ENCODE results near the gene DCTD.
A peak's percentile ranks its signal among the peaks of the same experiment; 100 is the strongest.

Gene DCTD

GRCh38 chr4:182917182-182918043 lies at the start of gene DCTD:
Gene DCTD (minus strand): TSS chr4:182917386. CDS start chr4:182915568, 1,818 bp downstream.
- peak; percentile 71 for DNase-seq

- DNase-seq, result no peak
These were observed 43.6 kb upstream of the DCTD start for GRCh38 chr4:182960746-182961145.

GRCh38 chr4:182960228-182960627 lies 43.0 kb upstream of the DCTD start:
- DNase-seq, result no peak

DNA sequence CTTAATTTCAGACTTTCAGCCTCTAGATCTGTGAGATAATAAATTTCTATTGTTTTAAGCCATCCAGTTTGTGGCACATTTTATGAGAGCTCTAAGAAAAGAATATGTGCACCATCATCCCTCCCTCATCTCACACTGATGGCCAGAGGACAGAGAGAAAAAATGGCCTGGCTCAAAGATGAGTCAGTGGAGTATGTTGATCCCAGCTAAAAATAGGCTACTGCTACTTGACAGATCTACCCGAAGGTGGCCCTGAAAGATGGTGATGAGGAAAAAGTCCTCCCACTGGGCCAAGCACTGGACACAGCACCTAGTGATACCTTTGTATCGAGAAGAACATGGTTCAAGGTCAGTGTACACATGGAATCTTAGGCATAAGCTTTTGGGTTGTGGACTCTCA lies 38.2 kb upstream of the DCTD start:
- DNase-seq, result no peak

- DNase-seq, result no peak
These were observed 27.5 kb upstream of the DCTD start for GRCh38 chr4:182944484-182945213.

- DNase-seq, result no peak
These were observed 22.5 kb upstream of the DCTD start for GRCh38 chr4:182939680-182940079.

DNA sequence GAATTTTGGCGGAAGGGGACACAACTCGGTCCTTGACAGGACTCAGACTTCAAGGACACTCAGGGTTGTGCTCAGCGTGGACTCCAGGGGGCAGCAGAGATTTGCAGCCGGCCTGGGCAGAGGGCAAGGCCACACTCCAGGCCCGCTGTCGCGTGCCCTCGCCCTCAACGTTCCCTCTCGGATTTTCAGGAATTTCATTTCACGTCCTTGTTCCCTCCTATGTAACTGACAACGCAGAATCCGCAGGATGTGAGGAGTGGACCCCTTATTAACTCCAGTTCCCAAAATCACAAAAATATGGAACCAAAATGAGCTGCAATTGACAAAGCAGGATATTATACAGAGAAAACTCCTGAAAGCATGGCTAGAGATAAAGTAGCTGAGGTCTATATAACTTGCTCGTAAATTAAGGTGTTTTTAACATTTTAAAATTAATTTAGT lies 21.0 kb upstream of the DCTD start:
- peak; percentile 67 for DNase-seq

- DNase-seq, result no peak
These were observed 20.4 kb upstream of the DCTD start for GRCh38 chr4:182937268-182938204.

GRCh38 chr4:182932651-182933050 lies 15.5 kb upstream of the DCTD start:
- no peak for DNase-seq

GRCh38 chr4:182931691-182932345 lies 14.6 kb upstream of the DCTD start:
- DNase-seq, result no peak

- no peak for DNase-seq
These were observed 13.7 kb upstream of the DCTD start for GRCh38 chr4:182930889-182931288.

DNA sequence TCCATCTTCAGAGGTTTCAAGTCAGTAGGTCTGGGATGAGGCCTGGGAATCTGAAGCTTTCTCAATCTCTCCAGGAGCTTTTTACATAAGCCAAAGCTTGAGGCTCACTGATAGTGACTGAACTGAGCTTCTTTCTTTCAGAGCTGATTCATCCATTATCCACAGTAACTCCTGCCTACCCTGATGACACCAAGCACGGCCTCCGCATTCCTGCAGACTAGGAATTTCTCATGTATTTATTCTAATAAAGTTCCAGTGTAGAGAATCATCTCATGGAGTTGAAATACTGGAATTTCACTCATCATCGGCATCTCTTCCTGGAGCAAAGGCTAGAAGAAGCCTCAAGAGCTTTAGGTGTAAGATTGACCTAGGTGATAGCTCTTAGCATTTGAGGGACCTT lies 12.1 kb upstream of the DCTD start:
- no peak for DNase-seq

DNA sequence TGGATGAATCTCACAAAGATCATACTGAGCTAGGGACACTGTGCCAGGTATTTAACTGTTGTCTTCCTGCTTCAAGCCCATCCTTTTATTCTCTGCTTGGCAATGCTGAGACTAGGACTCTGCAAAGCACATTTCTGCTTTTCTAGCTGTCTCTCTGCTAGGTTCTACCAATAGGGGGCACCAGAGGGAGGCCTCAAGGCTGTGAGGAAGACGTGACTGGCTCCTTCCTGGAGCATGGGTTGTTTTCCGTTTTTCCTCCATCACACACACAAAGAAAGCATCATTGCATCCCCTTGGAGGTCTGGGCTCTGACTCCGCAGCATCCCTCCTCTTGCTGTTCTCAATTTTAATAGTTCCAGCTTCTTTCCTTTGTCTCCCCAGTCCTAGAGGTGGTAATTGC lies 10.9 kb upstream of the DCTD start:
- DNase-seq, result no peak

DNA sequence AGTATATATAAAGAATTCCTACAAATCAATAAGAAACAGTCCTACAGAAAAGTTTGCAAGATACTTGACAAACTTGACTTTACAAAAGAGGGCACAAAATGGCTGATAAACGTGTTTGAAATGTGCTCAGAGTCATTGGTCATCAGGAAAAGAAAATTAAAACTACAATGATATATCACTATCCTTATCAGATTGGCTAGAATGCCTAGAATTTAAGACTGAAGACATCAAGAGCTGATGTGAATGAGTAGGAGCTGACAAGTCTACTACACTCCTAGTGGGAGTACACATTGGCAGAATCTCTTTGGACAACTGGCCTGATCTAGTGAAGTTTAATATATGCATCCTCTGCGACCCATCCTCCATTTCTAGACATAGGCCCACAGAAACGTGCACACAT lies 10.3 kb upstream of the DCTD start:
- no peak for DNase-seq

GRCh38 chr4:182925855-182926254 lies 8.7 kb upstream of the DCTD start:
- no peak for DNase-seq

DNA sequence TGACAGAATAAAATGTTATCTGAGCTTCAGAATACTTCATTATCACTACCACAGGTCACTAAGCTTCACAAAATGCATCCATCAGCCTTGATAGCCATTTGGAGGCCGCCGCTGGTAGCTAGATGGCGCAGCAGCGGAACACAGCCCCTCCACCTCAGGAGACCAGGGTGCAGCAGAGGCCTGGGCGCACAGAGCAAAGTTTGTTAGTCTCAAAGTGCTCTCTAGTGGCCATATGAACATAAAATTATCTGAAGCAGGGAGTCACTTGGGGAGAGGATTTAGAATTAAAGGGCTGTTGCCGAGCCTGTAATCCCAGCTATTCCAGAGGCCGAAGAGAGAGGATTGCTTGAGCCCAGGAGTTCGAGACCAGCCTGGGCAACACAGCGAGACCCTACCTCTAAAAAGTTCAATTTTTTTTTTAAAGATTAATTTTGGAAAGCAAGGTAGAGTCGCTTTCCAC lies 8.1 kb upstream of the DCTD start:
- DNase-seq, result peak; percentile 72

- no peak for DNase-seq
These were observed 7.3 kb upstream of the DCTD start for GRCh38 chr4:182924497-182924896.

GRCh38 chr4:182923796-182924340 lies 6.7 kb upstream of the DCTD start:
- DNase-seq, result no peak

GRCh38 chr4:182923366-182923765 lies 6.2 kb upstream of the DCTD start:
- DNase-seq, result no peak

GRCh38 chr4:182922501-182923284 lies 5.5 kb upstream of the DCTD start:
- no peak for DNase-seq

DNA sequence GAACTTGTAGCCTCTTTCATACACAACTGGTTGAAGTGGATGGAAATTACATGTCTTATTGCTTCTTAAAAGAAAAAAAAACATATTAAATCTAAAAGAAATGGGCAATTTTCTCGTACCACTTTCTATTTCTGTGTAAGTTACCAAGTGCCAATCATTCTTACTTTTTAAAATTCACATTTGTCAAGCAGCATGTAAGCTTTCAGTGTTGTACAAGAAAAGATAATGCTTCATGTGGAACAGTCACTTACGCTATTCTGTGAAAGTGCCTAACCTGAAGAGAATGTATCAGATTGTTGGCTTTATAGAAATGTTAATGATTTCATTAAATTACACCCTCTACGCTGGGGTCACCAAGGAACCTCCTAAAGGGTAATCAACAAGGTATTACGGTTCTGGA lies 4.4 kb upstream of the DCTD start:
- DNase-seq, result no peak
